Measurements from ENCODE around the gene PLA2G6. TPM values are rescaled to one million over a fixed set of nuclear protein-coding genes. Genes with fewer than 3 reads are reported as not detected.

Gene PLA2G6
- total RNA-seq (2021) = 22.1 and 24.1 TPM in 2 replicates
- long read RNA-seq, partial matches to known transcripts = 1 of 27 reads
- long read RNA-seq, other reads (novel, unspliced or antisense) = 22 of 27 reads

GRCh38 chr22:38181453-38182200, at the start of gene PLA2G6:
Gene PLA2G6, minus strand, starts transcription at chr22:38181830. Its CDS starts 12,404 bp downstream, at chr22:38169426.
- no peak within 1 kb of the TSS for H2AFZ ChIP-seq (ENCODE audit: low read length)

More at GRCh38 chr22:38181453-38182200, at the start of gene PLA2G6:
- Histone ChIP-seq H4K91ac (ENCODE audit: insufficient read length, low read depth, low read length) (peak within 1 kb of the TSS; percentile 90), H3K4ac (ENCODE audit: low read depth, low read length) (peak within 1 kb of the TSS; percentile 71), H2BK120ac (ENCODE audit: low read depth, low read length, poor library complexity, severe bottlenecking) (peak within 1 kb of the TSS; percentile 26), H3K14ac (ENCODE audit: insufficient read depth, low read length) (peak within 1 kb of the TSS; percentile 91), H4K20me1 (ENCODE audit: control insufficient read depth, insufficient read depth, insufficient read length) (no peaks in the 10 kb centered on the region), H3K79me1 (ENCODE audit: insufficient read depth, low read depth, low read length, poor library complexity, severe bottlenecking) (no peaks in the 10 kb centered on the region), H3K4me1 (ENCODE audit: insufficient read depth, low read length) (peaks cover 12% of the 10 kb centered on the region), H3T11ph (ENCODE audit: low read length) (peak within 1 kb of the TSS; percentile 69), H3K9ac (ENCODE audit: extremely low read depth, insufficient read length, low read length) (peak within 1 kb of the TSS; percentile 87), H3K79me2 (ENCODE audit: insufficient read depth, low read length) (no peaks in the 10 kb centered on the region), H2BK12ac (ENCODE audit: insufficient read length, low read depth, low read length) (peak within 1 kb of the TSS; percentile 58), H3K27me3 (ENCODE audit: insufficient read depth, low read length) (no peaks in the 10 kb centered on the region), H3K27ac (ENCODE audit: insufficient read length, low read depth, low read length) (peak within 1 kb of the TSS; percentile 88), H3K9me3 (ENCODE audit: control insufficient read depth, low read depth, low read length) (no peaks in the 10 kb centered on the region), H3K4me2 (ENCODE audit: insufficient read depth, insufficient read length, low read length) (peak within 1 kb of the TSS; percentile 85), H3K23me2 (ENCODE audit: insufficient read length, low read depth, low read length, poor library complexity, severe bottlenecking) (peaks cover 8% of the 10 kb centered on the region), H4K5ac (ENCODE audit: insufficient read length, low read depth, low read length) (peak within 1 kb of the TSS; percentile 98), H3K56ac (ENCODE audit: insufficient read length, low read depth, low read length) (peak within 1 kb of the TSS; percentile 58), H2BK15ac (ENCODE audit: low read depth, low read length) (no peak within 1 kb of the TSS), H2AK5ac (ENCODE audit: insufficient read length, low read length) (peak within 1 kb of the TSS; percentile 77), H3K18ac (ENCODE audit: insufficient read length, low read depth, low read length) (peak within 1 kb of the TSS; percentile 95), H3K23ac (ENCODE audit: insufficient read length, low read depth, low read length) (no peak within 1 kb of the TSS), H2BK5ac (ENCODE audit: insufficient read length, low read length) (peak within 1 kb of the TSS; percentile 97), H2BK20ac (ENCODE audit: low read depth, low read length, poor library complexity, severe bottlenecking) (no peak within 1 kb of the TSS), H4K8ac (replicated peaks; ENCODE audit: insufficient read length, low read depth, low read length) (peak within 1 kb of the TSS; percentile 96)
- H3K27me3 Mint-ChIP-seq (ENCODE audit: low read depth) = no peaks in the 10 kb centered on the region
- no peaks in the 10 kb centered on the region; a peak in 1 of 5 replicates for H3K9me3 Mint-ChIP-seq
- no CpG with 5 or more reads among the region's 48 CpGs for WGBS (ENCODE audit: extremely low coverage, insufficient read length, low lambda C conversion rate)
- peaks cover 0 to 7% (median 0%) of the 10 kb centered on the region in 3 experiments; a peak in 3 of 7 replicates for H3K36me3 Mint-ChIP-seq (ENCODE audit: insufficient read depth in 1 of 3, low read depth in 3 of 3)
- peak within 1 kb of the TSS; percentile 98 to 99 (median 99) for H3K27ac Mint-ChIP-seq
- H3K4me3 Mint-ChIP-seq = peak within 1 kb of the TSS; percentile 86 to 91
- H3K4me1 Mint-ChIP-seq = peaks cover 33 to 44% of the 10 kb centered on the region in 2 experiments
- no peak for TF ChIP-seq CTCF (conservative IDR thresholded peaks at IDR 0.05)
- DNase-seq = peak; percentile 100

Data from H9 (cell line).